ENCODE data around the gene TMTC1. TPM values are rescaled to one million over a fixed set of nuclear protein-coding genes. Genes with fewer than 3 reads are reported as not detected.

TMTC1 gene
- total and polyA plus RNA-seq, 4 donors: 20.5 to 87.6 (median 34.5) TPM

DNA sequence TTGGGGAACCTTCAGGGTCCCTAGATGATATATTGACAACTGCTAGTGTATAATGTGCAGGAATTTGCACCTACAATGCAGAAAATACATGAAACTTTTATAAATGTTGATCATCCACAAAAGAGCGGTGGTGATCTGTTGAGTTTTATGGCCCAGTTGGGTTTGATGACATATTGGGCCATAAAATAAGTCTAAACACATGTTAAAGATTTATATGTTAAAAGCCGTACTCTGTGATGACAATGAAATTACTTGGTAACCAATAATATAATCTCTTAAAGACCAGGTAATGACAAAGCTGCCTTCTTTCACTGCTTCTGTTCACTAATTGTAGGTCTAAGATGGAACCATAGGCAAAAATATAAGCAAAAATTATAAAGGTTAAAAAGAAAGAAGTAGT lies 61.6 kb downstream of the TMTC1 start:
- WGBS (ENCODE audit: insufficient coverage): no CpG with 5 or more reads among the region's 2 CpGs
- no peak overlapping the region for H3K4me3 ChIP-seq (ENCODE audit: low read depth, low read length)
- peaks cover 7% of the 10 kb centered on the region for H3K4me1 ChIP-seq (ENCODE audit: control insufficient read depth, insufficient read depth, low read length)
- no peaks in the 10 kb centered on the region for H3K27me3 ChIP-seq (ENCODE audit: control insufficient read depth, insufficient read depth, low read length)
- no peaks in the 10 kb centered on the region for H3K9me3 ChIP-seq (ENCODE audit: control insufficient read depth, insufficient read depth, low read length)
- no peak for DNase-seq (ENCODE audit: low read depth in 4 of 6, low spot score in 6 of 6)
- H3K36me3 ChIP-seq (ENCODE audit: control insufficient read depth, insufficient read depth, low read length): no peaks in the 10 kb centered on the region
- no peak overlapping the region for H3K27ac ChIP-seq (ENCODE audit: low read depth, low read length)

DNA sequence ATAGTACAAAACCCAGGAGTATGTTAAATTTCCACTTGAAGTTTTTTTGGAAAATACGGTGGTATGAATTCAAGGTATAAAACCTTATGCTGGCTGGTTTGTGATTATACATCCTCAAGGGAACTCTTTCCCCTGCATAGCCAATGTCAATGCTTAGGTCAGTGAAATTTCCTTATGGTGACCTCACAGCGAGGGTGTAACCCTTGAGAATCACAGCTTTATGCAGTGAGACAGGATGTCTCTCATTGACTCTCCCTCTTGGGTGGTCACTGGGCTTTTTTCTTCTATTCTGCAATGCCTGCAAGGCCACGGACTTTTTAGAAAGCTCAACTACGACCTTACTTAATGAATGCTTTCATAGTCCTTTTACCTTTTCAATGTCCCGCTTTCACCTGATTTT lies 64.4 kb downstream of the TMTC1 start:
- no peaks in the 10 kb centered on the region for H3K4me1 ChIP-seq (ENCODE audit: control insufficient read depth, insufficient read depth, low read length)
- H3K36me3 ChIP-seq (ENCODE audit: control insufficient read depth, insufficient read depth, low read length): no peaks in the 10 kb centered on the region
- H3K27ac ChIP-seq (ENCODE audit: low read depth, low read length): no peak overlapping the region
- no peaks in the 10 kb centered on the region for H3K27me3 ChIP-seq (ENCODE audit: control insufficient read depth, insufficient read depth, low read length)
- DNase-seq (ENCODE audit: low read depth in 4 of 6, low spot score in 6 of 6): no peak
- WGBS (ENCODE audit: insufficient coverage): 75% methylated on average over 1 of the region's 5 CpGs
- H3K9me3 ChIP-seq (ENCODE audit: control insufficient read depth, insufficient read depth, low read length): no peaks in the 10 kb centered on the region
- no peak overlapping the region for H3K4me3 ChIP-seq (ENCODE audit: low read depth, low read length)

DNA sequence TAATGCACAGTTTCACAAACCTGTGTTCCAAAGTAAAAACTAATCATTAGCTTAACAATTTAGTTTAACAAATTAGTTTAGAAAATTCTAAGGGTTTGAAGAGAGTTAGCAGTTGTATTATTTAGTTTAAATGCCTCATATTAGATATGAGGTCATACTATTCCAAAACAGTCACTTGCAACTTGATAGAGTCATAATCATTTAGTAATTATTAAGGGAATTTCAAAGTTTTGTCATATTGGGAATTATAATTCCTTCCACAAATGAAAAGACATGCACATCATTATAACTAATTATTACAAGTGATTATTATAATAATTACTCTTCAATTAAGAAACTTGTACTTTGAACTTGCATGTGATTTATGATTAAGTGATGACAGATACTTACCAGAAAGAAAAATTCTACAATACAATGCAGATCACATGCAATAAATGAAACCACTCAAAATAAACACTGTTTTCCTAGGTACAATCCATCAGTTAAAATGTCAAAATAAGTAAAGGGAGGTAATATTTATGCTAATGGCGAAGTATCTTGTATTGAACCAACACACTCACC lies 66.1 kb downstream of the TMTC1 start:
- no peak overlapping the region for H3K4me3 ChIP-seq (ENCODE audit: low read depth, low read length)
- no peaks in the 10 kb centered on the region for H3K4me1 ChIP-seq (ENCODE audit: control insufficient read depth, insufficient read depth, low read length)
- H3K27ac ChIP-seq (ENCODE audit: low read depth, low read length): no peak overlapping the region
- H3K36me3 ChIP-seq (ENCODE audit: control insufficient read depth, insufficient read depth, low read length): no peaks in the 10 kb centered on the region
- H3K9me3 ChIP-seq (ENCODE audit: control insufficient read depth, insufficient read depth, low read length): no peaks in the 10 kb centered on the region
- no peak for DNase-seq (ENCODE audit: low read depth in 4 of 6, low spot score in 6 of 6)
- no peaks in the 10 kb centered on the region for H3K27me3 ChIP-seq (ENCODE audit: control insufficient read depth, insufficient read depth, low read length)
- no CpG with 5 or more reads among the region's 1 CpG for WGBS (ENCODE audit: insufficient coverage)

DNA sequence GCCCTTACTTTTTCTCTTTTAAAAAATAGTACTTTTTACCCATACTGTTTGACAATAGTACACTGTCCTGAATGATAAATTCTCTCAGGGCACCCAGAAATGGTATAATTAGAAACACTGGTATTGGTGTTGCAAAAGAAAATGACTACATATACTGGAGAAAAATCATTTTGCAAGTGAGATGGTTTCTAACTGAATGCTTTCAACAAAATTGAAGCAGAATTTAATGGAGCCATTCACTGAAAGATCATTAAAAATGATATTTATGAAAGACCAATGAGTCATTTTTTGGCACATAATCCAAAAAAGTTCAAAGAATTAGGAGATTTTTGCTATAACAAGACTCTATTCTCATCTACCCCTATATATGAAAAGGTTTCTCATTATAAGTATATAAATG lies 68.8 kb downstream of the TMTC1 start:
- Histone ChIP-seq H3K36me3 (ENCODE audit: control insufficient read depth, insufficient read depth, low read length) (no peaks in the 10 kb centered on the region), H3K9me3 (ENCODE audit: control insufficient read depth, insufficient read depth, low read length) (no peaks in the 10 kb centered on the region), H3K4me3 (ENCODE audit: low read depth, low read length) (no peak overlapping the region), H3K27ac (ENCODE audit: low read depth, low read length) (no peak overlapping the region), H3K27me3 (ENCODE audit: control insufficient read depth, insufficient read depth, low read length) (no peaks in the 10 kb centered on the region), H3K4me1 (ENCODE audit: control insufficient read depth, insufficient read depth, low read length) (peaks cover 3% of the 10 kb centered on the region)
- DNase-seq (ENCODE audit: low read depth in 4 of 6, low spot score in 6 of 6): no peak

DNA sequence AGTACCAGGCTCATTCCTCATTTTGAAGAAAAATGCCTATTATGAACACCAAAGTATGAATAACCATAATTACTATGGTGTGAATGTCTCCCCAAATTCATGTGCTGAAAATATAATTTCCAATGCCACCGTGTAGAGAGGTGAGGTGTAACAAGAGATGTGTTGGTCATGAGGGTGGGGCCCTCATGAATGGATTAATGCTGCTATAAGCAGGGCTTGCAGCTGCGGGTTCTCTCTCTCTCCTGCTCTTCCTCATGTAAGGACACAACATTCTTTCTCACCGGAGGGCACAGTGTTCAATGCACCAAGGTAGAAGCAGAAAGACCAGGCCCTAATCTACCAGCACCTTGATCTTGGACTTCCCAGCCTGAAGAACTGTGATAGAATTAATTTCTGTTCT lies 70.0 kb downstream of the TMTC1 start:
- Histone ChIP-seq H3K4me3 (ENCODE audit: low read depth, low read length) (no peak overlapping the region), H3K36me3 (ENCODE audit: control insufficient read depth, insufficient read depth, low read length) (no peaks in the 10 kb centered on the region), H3K9me3 (ENCODE audit: control insufficient read depth, insufficient read depth, low read length) (no peaks in the 10 kb centered on the region), H3K4me1 (ENCODE audit: control insufficient read depth, insufficient read depth, low read length) (peaks cover 3% of the 10 kb centered on the region), H3K27ac (ENCODE audit: low read depth, low read length) (no peak overlapping the region), H3K27me3 (ENCODE audit: control insufficient read depth, insufficient read depth, low read length) (no peaks in the 10 kb centered on the region)
- WGBS (ENCODE audit: insufficient coverage): no CpG with 5 or more reads among the region's 3 CpGs
- no peak for DNase-seq (ENCODE audit: low read depth in 4 of 6, low spot score in 6 of 6)

DNA sequence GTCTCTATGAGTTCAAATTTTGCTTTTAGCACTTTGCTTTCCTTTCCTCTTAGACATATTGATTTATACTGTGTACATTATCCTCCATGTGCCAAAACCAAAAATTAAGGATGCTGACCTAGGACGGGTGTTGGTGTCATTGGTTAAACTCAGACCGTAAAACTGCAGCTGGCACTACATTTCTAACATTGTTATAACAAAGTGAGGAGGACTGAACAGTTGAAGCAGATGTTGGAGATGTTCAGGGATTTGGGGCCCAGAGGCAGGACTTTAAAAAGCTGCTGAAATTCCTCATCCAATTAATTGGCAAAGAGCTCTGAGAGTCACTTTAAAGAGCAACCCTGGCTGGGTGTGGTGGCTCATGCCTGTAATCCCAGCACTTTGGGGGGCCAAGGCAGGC lies 72.4 kb downstream of the TMTC1 start:
- WGBS (ENCODE audit: insufficient coverage): no CpG with 5 or more reads among the region's 2 CpGs
- Histone ChIP-seq H3K36me3 (ENCODE audit: control insufficient read depth, insufficient read depth, low read length) (no peaks in the 10 kb centered on the region), H3K4me3 (ENCODE audit: low read depth, low read length) (no peak overlapping the region), H3K27me3 (ENCODE audit: control insufficient read depth, insufficient read depth, low read length) (no peaks in the 10 kb centered on the region), H3K4me1 (ENCODE audit: control insufficient read depth, insufficient read depth, low read length) (peaks cover 8% of the 10 kb centered on the region), H3K9me3 (ENCODE audit: control insufficient read depth, insufficient read depth, low read length) (no peaks in the 10 kb centered on the region), H3K27ac (ENCODE audit: low read depth, low read length) (no peak overlapping the region)
- no peak for DNase-seq (ENCODE audit: low read depth in 4 of 6, low spot score in 6 of 6)

DNA sequence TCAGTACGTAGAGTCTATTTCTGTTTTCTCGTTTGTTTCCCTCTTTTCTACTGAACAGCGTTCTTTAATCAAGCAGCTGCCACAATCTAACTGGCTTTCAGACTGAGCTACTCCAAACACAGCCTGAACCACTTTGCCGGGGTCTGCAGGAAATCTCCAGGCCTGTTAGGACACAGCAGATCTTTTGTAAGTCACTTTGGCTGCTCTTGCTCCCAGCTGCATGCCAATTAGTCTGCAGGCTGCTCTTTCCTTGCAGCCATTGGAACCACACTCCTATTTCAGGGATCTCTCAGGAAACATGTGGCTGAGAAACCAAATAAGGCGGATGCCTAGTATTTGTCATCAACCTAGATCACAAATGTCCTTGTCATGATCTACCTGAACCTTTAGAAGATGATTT lies 73.6 kb downstream of the TMTC1 start:
- WGBS (ENCODE audit: insufficient coverage): 13% methylated on average over 4 of the region's 5 CpGs
- H3K9me3 ChIP-seq (ENCODE audit: control insufficient read depth, insufficient read depth, low read length): no peaks in the 10 kb centered on the region
- peaks cover 8% of the 10 kb centered on the region for H3K4me1 ChIP-seq (ENCODE audit: control insufficient read depth, insufficient read depth, low read length)
- no peak overlapping the region for H3K4me3 ChIP-seq (ENCODE audit: low read depth, low read length)
- H3K27me3 ChIP-seq (ENCODE audit: control insufficient read depth, insufficient read depth, low read length): no peaks in the 10 kb centered on the region
- peak overlapping the region; percentile 37 for H3K27ac ChIP-seq (ENCODE audit: low read depth, low read length)
- peak; percentile 56 to 92 (median 80) for DNase-seq (ENCODE audit: low read depth in 4 of 6, low spot score in 6 of 6)
- no peaks in the 10 kb centered on the region for H3K36me3 ChIP-seq (ENCODE audit: control insufficient read depth, insufficient read depth, low read length)

DNA sequence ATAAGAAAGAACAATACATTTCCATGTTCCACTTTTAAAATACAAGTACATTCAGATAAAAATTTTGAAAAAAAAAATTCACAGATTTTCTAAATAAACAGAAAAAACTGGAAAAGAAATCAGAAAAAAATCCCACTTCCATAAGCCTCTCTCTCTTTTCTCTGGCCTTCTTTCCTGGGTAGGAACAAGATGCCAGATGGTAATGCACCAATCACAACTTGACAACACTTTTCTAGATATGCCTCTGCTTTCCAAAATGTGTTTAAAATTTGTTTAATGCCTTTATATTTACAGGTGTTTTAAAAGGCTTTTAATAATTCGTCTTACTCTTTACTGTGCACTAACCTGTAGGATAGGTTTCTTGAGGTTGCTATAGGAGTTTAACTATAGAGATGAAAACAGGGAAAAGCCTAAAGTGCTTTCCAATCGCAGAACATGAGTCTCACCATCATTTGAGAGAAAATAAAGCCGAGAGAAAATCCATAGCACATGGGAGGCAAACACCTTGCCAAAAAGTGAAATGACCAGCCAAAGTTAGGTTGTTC lies 74.2 kb downstream of the TMTC1 start:
- DNase-seq (ENCODE audit: low read depth in 4 of 6, low spot score in 6 of 6): peak in 1 of 6 donors; percentile 68
- Histone ChIP-seq H3K4me1 (ENCODE audit: control insufficient read depth, insufficient read depth, low read length) (peaks cover 8% of the 10 kb centered on the region), H3K27ac (ENCODE audit: low read depth, low read length) (peak overlapping the region; percentile 37), H3K36me3 (ENCODE audit: control insufficient read depth, insufficient read depth, low read length) (no peaks in the 10 kb centered on the region), H3K9me3 (ENCODE audit: control insufficient read depth, insufficient read depth, low read length) (no peaks in the 10 kb centered on the region), H3K27me3 (ENCODE audit: control insufficient read depth, insufficient read depth, low read length) (no peaks in the 10 kb centered on the region), H3K4me3 (ENCODE audit: low read depth, low read length) (no peak overlapping the region)
- WGBS (ENCODE audit: insufficient coverage): no CpG with 5 or more reads among the region's 3 CpGs

DNA sequence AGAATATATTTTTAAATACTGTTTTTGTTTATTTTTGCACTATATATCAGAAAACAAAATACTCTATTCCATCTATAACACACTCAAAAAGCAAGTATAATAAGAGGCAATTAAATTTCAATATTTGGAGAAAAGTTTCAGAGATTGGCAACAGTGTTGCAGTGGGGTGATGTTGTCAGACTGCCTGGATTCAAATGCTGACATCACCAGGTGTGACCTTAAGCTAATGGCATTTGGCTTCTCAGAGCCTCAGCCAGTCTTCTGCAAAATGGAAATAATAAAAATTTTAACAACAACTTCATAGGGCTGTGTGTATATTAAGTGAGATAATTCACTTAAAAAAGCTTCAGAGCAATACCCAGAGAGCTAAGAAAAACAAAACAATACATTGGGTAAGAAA lies 74.7 kb downstream of the TMTC1 start:
- H3K36me3 ChIP-seq (ENCODE audit: control insufficient read depth, insufficient read depth, low read length): no peaks in the 10 kb centered on the region
- peak overlapping the region; percentile 37 for H3K27ac ChIP-seq (ENCODE audit: low read depth, low read length)
- H3K27me3 ChIP-seq (ENCODE audit: control insufficient read depth, insufficient read depth, low read length): no peaks in the 10 kb centered on the region
- H3K9me3 ChIP-seq (ENCODE audit: control insufficient read depth, insufficient read depth, low read length): no peaks in the 10 kb centered on the region
- H3K4me1 ChIP-seq (ENCODE audit: control insufficient read depth, insufficient read depth, low read length): peaks cover 8% of the 10 kb centered on the region
- DNase-seq (ENCODE audit: low read depth in 4 of 6, low spot score in 6 of 6): no peak
- no peak overlapping the region for H3K4me3 ChIP-seq (ENCODE audit: low read depth, low read length)

DNA sequence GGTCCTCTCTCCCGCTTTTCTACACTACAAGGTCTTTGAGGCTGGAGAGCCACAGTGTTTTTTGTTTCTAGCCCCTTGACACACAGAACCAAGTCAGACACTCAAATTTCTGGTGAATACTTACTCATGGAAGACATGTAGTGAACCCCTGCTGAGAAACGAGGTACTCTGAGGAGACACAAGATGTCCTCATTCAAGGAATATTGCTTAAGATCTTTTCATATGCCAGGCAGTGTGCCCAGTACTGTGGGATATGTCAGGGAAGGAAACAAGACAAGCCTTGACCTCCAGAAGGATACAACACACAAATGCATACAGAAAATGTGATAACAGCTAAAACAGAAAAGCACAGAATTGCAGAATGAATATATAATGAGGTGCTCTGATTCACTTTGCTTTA lies 75.9 kb downstream of the TMTC1 start:
- WGBS (ENCODE audit: insufficient coverage): 75% methylated on average over 2 of the region's 2 CpGs
- DNase-seq (ENCODE audit: low read depth in 4 of 6, low spot score in 6 of 6): no peak
- peaks cover 8% of the 10 kb centered on the region for H3K4me1 ChIP-seq (ENCODE audit: control insufficient read depth, insufficient read depth, low read length)
- H3K27ac ChIP-seq (ENCODE audit: low read depth, low read length): no peak overlapping the region
- no peaks in the 10 kb centered on the region for H3K27me3 ChIP-seq (ENCODE audit: control insufficient read depth, insufficient read depth, low read length)
- H3K9me3 ChIP-seq (ENCODE audit: control insufficient read depth, insufficient read depth, low read length): no peaks in the 10 kb centered on the region
- H3K4me3 ChIP-seq (ENCODE audit: low read depth, low read length): no peak overlapping the region
- no peaks in the 10 kb centered on the region for H3K36me3 ChIP-seq (ENCODE audit: control insufficient read depth, insufficient read depth, low read length)

Measured in spinal cord (tissue), 10 donors.